Hepatocyte (in vitro differentiated cells): ENCODE results near the gene COBL.

Experiments used
- CTCF ChIP-seq: fragments of 200-600 bp; sonication (generic); IDR thresholded peaks from 2 replicates; pipeline ENCODE4 v1.5.1; 2016; ENCODE audit warnings: antibody characterized with exemption, mild to moderate bottlenecking; ENCODE audit not compliant: poor library complexity
- EZH2 ChIP-seq: fragments of 200-600 bp; sonication (generic); IDR thresholded peaks from 2 replicates; pipeline ENCODE4 v1.6.1; 2016; ENCODE audit warnings: antibody characterized with exemption, mild to moderate bottlenecking, borderline replicate concordance
- EZH2phosphoT487 ChIP-seq: fragments of 200-600 bp; sonication (generic); IDR thresholded peaks from one replicate; pipeline ENCODE4 v1.6.1; 2018; ENCODE audit warnings: antibody characterized with exemption, mild to moderate bottlenecking, low read depth, moderate library complexity; ENCODE audit not compliant: unreplicated experiment, severe bottlenecking

- TF ChIP-seq CTCF, result no peak
- no peak for TF ChIP-seq EZH2
- TF ChIP-seq EZH2phosphoT487, result no peak
These were observed 311.5 kb downstream of the COBL start for GRCh38 chr7:51005074-51005473.
